Activated T-cell treated with anti-CD3 and anti-CD28 coated beads, Interleukin-2, amount 50 U/mL, for 24 hours (primary cell): ENCODE measurements around the gene ANTXR1.

Experiments used
- DNase-seq: peaks from one replicate; pipeline ENCODE4 v3.0.0-alpha.2; 2020
- H3K27ac Mint-ChIP-seq: 2 replicates; pipeline ENCODE4 v1.8.0; 2020; ENCODE audit warnings: mild to moderate bottlenecking, mixed read lengths
- H3K27me3 Mint-ChIP-seq: 2 replicates; pipeline ENCODE4 v1.8.0; 2020; ENCODE audit warnings: mixed read lengths
- H3K36me3 Mint-ChIP-seq: 2 replicates; pipeline ENCODE4 v1.8.0; 2020; ENCODE audit warnings: low read depth, mixed read lengths
- H3K4me1 Mint-ChIP-seq: 2 replicates; pipeline ENCODE4 v1.8.0; 2020; ENCODE audit warnings: low read depth, mixed read lengths
- H3K4me3 Mint-ChIP-seq: 2 replicates; pipeline ENCODE4 v1.8.0; 2020; ENCODE audit warnings: mild to moderate bottlenecking, moderate library complexity, mixed read lengths
- H3K9me3 Mint-ChIP-seq: 2 replicates; pipeline ENCODE4 v1.8.0; 2020; ENCODE audit warnings: mixed read lengths

Gene ANTXR1

GRCh38 chr2:69017080-69017479 is 4.1 kb downstream of the ANTXR1 start:
- peaks cover 75% of the 10 kb centered on the region for H3K27me3 Mint-ChIP-seq
- peaks cover 15% of the 10 kb centered on the region for H3K4me1 Mint-ChIP-seq
- H3K27ac Mint-ChIP-seq, result no peak overlapping the region
- no peaks in the 10 kb centered on the region for H3K36me3 Mint-ChIP-seq
- no peak overlapping the region for H3K4me3 Mint-ChIP-seq
- no peaks in the 10 kb centered on the region for H3K9me3 Mint-ChIP-seq
- DNase-seq, result no peak

DNA sequence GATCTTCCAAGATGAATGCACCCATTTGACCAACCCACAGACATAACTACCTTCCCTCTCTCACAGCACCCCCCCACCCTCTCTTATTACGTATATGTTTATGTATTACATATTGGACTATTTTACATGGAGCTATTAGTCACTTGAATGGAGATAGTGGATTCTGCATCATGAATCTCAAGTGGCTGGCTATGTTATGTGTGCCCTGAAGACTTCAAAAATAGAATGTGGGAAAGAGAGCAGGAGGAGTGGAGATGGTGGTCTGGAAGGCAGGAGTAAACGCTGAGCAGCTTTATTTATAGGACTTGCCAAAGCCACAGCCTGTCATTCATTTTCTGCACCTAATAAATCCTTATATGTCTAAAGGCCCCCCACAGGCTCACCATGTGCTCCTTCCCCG is 4.9 kb downstream of the ANTXR1 start:
- Mint-ChIP-seq H3K4me3 (no peak overlapping the region), H3K27ac (no peak overlapping the region), H3K27me3 (peaks cover 71% of the 10 kb centered on the region), H3K36me3 (no peaks in the 10 kb centered on the region), H3K4me1 (peaks cover 9% of the 10 kb centered on the region), H3K9me3 (no peaks in the 10 kb centered on the region)
- no peak for DNase-seq

GRCh38 chr2:69018678-69019095 is 5.7 kb downstream of the ANTXR1 start:
- peaks cover 6% of the 10 kb centered on the region for H3K4me1 Mint-ChIP-seq
- peaks cover 64% of the 10 kb centered on the region for H3K27me3 Mint-ChIP-seq
- H3K4me3 Mint-ChIP-seq, result no peak overlapping the region
- H3K36me3 Mint-ChIP-seq, result no peaks in the 10 kb centered on the region
- no peaks in the 10 kb centered on the region for H3K9me3 Mint-ChIP-seq
- no peak overlapping the region for H3K27ac Mint-ChIP-seq
- DNase-seq, result no peak

DNA sequence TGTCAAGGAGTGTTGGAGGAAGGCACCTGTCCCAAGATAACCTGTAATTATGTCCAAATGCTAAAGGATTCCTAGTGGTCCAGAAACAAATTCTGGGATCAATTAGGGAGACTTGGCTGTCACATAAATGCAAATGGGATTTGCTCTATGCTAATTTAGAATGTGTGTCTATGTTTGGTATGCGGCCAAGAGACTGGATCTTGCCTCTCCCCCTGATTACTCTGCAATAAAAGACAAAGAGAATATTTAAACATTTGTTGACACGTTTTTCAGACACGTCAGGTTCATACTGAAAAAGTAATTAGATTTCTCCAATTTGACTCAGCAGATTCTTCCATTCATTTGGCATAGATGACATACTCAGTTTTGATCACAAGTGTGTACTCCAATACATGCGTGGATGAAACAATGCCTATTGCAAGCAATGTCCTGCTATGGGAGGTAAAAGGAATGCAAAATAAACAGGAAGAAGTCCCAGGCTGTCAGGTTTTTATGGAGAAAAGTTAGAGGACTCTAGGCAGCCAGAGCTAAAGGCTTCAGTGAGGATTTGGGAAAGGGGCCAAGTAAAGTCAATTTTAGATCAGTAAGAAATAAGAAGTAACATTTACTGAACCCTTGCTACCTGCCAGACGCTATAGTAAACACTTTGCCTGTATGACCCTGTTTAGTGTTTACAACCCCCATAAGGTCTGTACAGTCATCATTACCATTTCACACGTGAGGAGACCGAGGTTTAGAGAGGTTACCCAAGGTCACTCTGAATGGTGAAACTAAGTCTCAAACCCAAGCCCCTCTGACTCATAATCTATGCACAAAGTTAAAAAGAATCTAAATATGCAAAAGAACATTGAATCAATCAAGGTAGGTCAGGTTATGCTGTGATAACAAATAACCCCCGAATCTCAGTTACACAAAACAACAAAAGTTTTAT is 7.8 kb downstream of the ANTXR1 start:
- no peak for DNase-seq
- no peaks in the 10 kb centered on the region for H3K9me3 Mint-ChIP-seq
- no peaks in the 10 kb centered on the region for H3K36me3 Mint-ChIP-seq
- no peak overlapping the region for H3K27ac Mint-ChIP-seq
- peaks cover 51% of the 10 kb centered on the region for H3K27me3 Mint-ChIP-seq
- H3K4me3 Mint-ChIP-seq, result no peak overlapping the region
- H3K4me1 Mint-ChIP-seq, result no peaks in the 10 kb centered on the region

DNA sequence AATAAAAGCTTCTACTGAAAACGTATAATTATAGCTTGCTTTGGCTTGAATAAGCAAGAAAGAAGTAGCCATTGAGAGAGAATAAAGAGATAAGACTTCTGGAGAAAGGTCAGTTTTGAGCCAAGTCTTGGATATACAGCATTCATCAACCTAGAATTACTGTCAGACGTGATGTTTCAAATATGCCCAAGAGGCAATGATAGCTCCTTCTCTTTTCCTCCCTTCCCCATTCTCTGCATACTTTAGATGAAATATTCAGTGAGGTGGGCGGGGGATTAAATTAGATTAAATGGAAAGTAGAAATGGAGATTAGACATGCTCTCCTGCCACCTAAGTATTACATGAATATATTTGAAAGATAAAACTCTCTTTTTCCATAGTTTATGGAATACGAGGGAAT is 8.7 kb downstream of the ANTXR1 start:
- peaks cover 54% of the 10 kb centered on the region for H3K27me3 Mint-ChIP-seq
- H3K4me1 Mint-ChIP-seq, result no peaks in the 10 kb centered on the region
- H3K36me3 Mint-ChIP-seq, result no peaks in the 10 kb centered on the region
- no peak overlapping the region for H3K4me3 Mint-ChIP-seq
- DNase-seq, result no peak
- no peak overlapping the region for H3K27ac Mint-ChIP-seq
- H3K9me3 Mint-ChIP-seq, result no peaks in the 10 kb centered on the region

DNA sequence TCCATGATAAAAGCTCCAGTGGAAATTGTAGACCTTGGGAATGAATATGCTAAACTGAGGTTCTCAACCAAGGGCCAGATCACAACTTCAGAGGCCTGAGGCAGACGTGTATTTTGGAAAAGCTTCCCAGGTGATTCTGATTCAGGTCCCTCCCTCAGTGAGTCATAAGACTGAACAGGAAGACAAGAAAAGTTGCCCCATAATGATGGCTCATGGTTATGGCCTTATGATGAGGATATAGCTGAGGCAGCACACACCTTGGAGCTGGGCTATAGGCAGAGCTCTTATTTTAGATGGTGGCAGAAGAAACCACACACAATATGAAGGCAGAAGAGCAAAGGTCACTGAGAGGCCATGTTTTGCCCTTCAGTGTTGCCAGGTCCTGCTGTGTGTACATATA is 9.6 kb downstream of the ANTXR1 start:
- no peak overlapping the region for H3K27ac Mint-ChIP-seq
- DNase-seq, result no peak
- H3K27me3 Mint-ChIP-seq, result peaks cover 54% of the 10 kb centered on the region
- H3K9me3 Mint-ChIP-seq, result no peaks in the 10 kb centered on the region
- H3K36me3 Mint-ChIP-seq, result no peaks in the 10 kb centered on the region
- H3K4me1 Mint-ChIP-seq, result no peaks in the 10 kb centered on the region
- H3K4me3 Mint-ChIP-seq, result no peak overlapping the region

DNA sequence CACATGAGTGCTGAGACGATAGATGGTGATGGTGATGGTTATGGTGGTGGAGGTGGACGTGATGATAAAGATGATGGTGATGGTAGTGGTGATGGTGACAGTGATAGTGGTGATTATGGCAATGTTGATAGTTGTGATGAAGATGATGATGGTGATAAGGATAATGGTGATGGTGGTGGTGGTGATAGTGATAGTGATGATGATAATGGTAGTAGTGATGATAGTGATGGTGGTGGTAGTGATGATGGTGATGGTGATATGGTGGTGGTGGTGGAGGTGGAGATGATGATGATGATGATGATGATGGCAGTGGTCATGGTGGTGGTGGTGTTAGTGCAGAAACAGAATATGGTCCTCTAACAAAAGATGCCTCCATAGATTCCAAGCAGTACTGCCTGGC is 10.3 kb downstream of the ANTXR1 start:
- no peak for DNase-seq
- no peak overlapping the region for H3K27ac Mint-ChIP-seq
- no peak overlapping the region for H3K4me3 Mint-ChIP-seq
- H3K9me3 Mint-ChIP-seq, result no peaks in the 10 kb centered on the region
- H3K4me1 Mint-ChIP-seq, result no peaks in the 10 kb centered on the region
- H3K36me3 Mint-ChIP-seq, result no peaks in the 10 kb centered on the region
- H3K27me3 Mint-ChIP-seq, result peaks cover 47% of the 10 kb centered on the region

DNA sequence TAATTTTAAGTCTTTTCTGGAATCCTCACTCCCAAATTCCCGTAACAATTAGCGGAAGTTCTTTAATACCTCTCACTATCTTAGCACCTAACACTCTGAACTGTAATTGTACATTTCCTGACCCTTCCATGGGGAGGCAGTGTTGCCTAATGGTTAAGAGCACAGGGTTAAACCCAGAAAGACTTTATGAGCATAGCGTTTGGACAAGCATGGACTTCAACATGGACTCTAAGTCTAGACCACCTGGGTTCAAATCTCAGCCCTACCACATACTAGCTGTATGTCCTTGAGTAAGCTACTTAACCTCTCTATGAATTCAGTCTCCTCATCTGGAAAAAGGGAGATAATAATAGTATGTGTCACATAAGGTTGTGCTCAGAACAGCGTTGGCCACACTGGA is 13.0 kb downstream of the ANTXR1 start:
- Mint-ChIP-seq H3K9me3 (no peaks in the 10 kb centered on the region), H3K27me3 (peaks cover 29% of the 10 kb centered on the region)
- no peak for DNase-seq

GRCh38 chr2:69026691-69027459 is 13.9 kb downstream of the ANTXR1 start:
- H3K27me3 Mint-ChIP-seq, result peaks cover 24% of the 10 kb centered on the region
- no peaks in the 10 kb centered on the region for H3K4me1 Mint-ChIP-seq
- H3K4me3 Mint-ChIP-seq, result no peak overlapping the region
- no peak overlapping the region for H3K27ac Mint-ChIP-seq
- no peaks in the 10 kb centered on the region for H3K36me3 Mint-ChIP-seq
- DNase-seq, result no peak
- no peaks in the 10 kb centered on the region for H3K9me3 Mint-ChIP-seq

More for the DNA sequence above, 13.0 kb downstream of the ANTXR1 start:
- Mint-ChIP-seq H3K36me3 (no peaks in the 10 kb centered on the region), H3K4me3 (no peak overlapping the region), H3K27ac (no peak overlapping the region), H3K4me1 (no peaks in the 10 kb centered on the region)

GRCh38 chr2:69030800-69031428 is 17.9 kb downstream of the ANTXR1 start:
- H3K4me1 Mint-ChIP-seq, result no peaks in the 10 kb centered on the region
- no peak for DNase-seq
- H3K9me3 Mint-ChIP-seq, result no peaks in the 10 kb centered on the region
- H3K36me3 Mint-ChIP-seq, result no peaks in the 10 kb centered on the region
- H3K4me3 Mint-ChIP-seq, result no peak overlapping the region
- H3K27ac Mint-ChIP-seq, result no peak overlapping the region
- peaks cover 30% of the 10 kb centered on the region for H3K27me3 Mint-ChIP-seq

GRCh38 chr2:69031466-69031865 is 18.5 kb downstream of the ANTXR1 start:
- Mint-ChIP-seq H3K36me3 (no peaks in the 10 kb centered on the region), H3K9me3 (no peaks in the 10 kb centered on the region), H3K27ac (no peak overlapping the region), H3K4me3 (no peak overlapping the region), H3K27me3 (peaks cover 27% of the 10 kb centered on the region), H3K4me1 (no peaks in the 10 kb centered on the region)
- DNase-seq, result no peak

DNA sequence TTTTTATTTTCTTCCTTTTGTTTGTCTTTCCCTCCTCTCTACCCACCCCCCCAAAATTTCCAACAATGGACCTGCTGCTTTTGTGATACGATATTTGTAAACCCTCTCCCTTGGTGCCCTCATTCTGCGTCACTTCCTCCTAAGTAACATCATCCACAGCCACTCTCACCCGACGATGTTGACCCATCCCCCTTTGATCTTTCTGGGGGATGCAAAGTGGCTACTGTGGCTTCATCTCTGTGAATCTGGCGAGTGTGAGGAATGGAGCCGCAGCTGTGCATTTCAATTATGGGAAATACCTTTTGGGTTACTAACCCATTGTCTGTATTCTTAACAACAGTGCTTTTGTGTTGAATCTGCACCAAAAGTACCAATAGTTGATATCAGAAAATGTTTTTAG is 19.4 kb downstream of the ANTXR1 start:
- no peaks in the 10 kb centered on the region for H3K4me1 Mint-ChIP-seq
- DNase-seq, result no peak
- H3K27ac Mint-ChIP-seq, result no peak overlapping the region
- no peaks in the 10 kb centered on the region for H3K36me3 Mint-ChIP-seq
- no peak overlapping the region for H3K4me3 Mint-ChIP-seq
- H3K27me3 Mint-ChIP-seq, result peaks cover 23% of the 10 kb centered on the region
- H3K9me3 Mint-ChIP-seq, result no peaks in the 10 kb centered on the region

GRCh38 chr2:69033461-69034095 is 20.6 kb downstream of the ANTXR1 start:
- no peak for DNase-seq
- Mint-ChIP-seq H3K4me3 (no peak overlapping the region), H3K9me3 (no peaks in the 10 kb centered on the region), H3K27ac (no peak overlapping the region), H3K27me3 (peaks cover 27% of the 10 kb centered on the region), H3K36me3 (no peaks in the 10 kb centered on the region), H3K4me1 (no peaks in the 10 kb centered on the region)

GRCh38 chr2:69034122-69034521 is 21.1 kb downstream of the ANTXR1 start:
- H3K27me3 Mint-ChIP-seq, result peaks cover 27% of the 10 kb centered on the region
- H3K4me1 Mint-ChIP-seq, result no peaks in the 10 kb centered on the region
- H3K4me3 Mint-ChIP-seq, result no peak overlapping the region
- H3K9me3 Mint-ChIP-seq, result no peaks in the 10 kb centered on the region
- no peak overlapping the region for H3K27ac Mint-ChIP-seq
- DNase-seq, result no peak
- no peaks in the 10 kb centered on the region for H3K36me3 Mint-ChIP-seq
